Epidermal melanocyte (primary cell): ENCODE measurements around the gene GABRB2.
"Not testable (repeated sequence)": the region's sequence is repeated elsewhere in the genome, so short reads cannot be mapped to it uniquely, and the experiment has no call there.

Source experiments
- DNase-seq: peaks from one replicate; pipeline ENCODE4 v3.0.0; 2011; ENCODE audit warnings: low spot score; ENCODE audit not compliant: insufficient read length

Gene GABRB2

GRCh38 chr5:161546470-161547301 is at the start of gene GABRB2:
Gene GABRB2, minus strand, starts transcription at chr5:161546725. Its CDS starts 82 bp downstream, at chr5:161546643.
- no peak for DNase-seq

- DNase-seq, result no peak
Measured at GRCh38 chr5:161585798-161586197, 39.3 kb upstream of the GABRB2 start.

- DNase-seq, result no peak
Measured at GRCh38 chr5:161580621-161581020, 34.1 kb upstream of the GABRB2 start.

GRCh38 chr5:161572914-161573313 is 26.4 kb upstream of the GABRB2 start:
- no peak for DNase-seq

GRCh38 chr5:161566081-161566480 is 19.6 kb upstream of the GABRB2 start:
- no peak for DNase-seq

GRCh38 chr5:161562446-161562845 is 15.9 kb upstream of the GABRB2 start:
- no peak for DNase-seq

GRCh38 chr5:161549106-161549505 is 2.6 kb upstream of the GABRB2 start:
- DNase-seq, result no peak

- no peak for DNase-seq
Measured at GRCh38 chr5:161548487-161549094, 2.1 kb upstream of the GABRB2 start.

GRCh38 chr5:161547738-161548486 is 1.4 kb upstream of the GABRB2 start:
- no peak for DNase-seq

- DNase-seq, result no peak
Measured at GRCh38 chr5:161547406-161547737, 847 bp upstream of the GABRB2 start.

- DNase-seq, result no peak
Measured at GRCh38 chr5:161546095-161546469, 443 bp downstream of the GABRB2 start.

GRCh38 chr5:161545344-161546094 is 1.0 kb downstream of the GABRB2 start:
- DNase-seq, result no peak

- DNase-seq, result no peak
Measured at GRCh38 chr5:161544350-161544765, 2.2 kb downstream of the GABRB2 start.

- DNase-seq, result no peak
Measured at GRCh38 chr5:161539016-161539415, 7.5 kb downstream of the GABRB2 start.

- DNase-seq, result no peak
Measured at GRCh38 chr5:161535762-161536161, 10.8 kb downstream of the GABRB2 start.

GRCh38 chr5:161530700-161531099 is 15.8 kb downstream of the GABRB2 start:
- no peak for DNase-seq

- DNase-seq, result no peak
Measured at GRCh38 chr5:161513942-161514341, 32.6 kb downstream of the GABRB2 start.

GRCh38 chr5:161507591-161507990 is 38.9 kb downstream of the GABRB2 start:
- no peak for DNase-seq

GRCh38 chr5:161505160-161505559 is 41.4 kb downstream of the GABRB2 start:
- not testable (repeated sequence) for DNase-seq

GRCh38 chr5:161498531-161498930 is 48.0 kb downstream of the GABRB2 start:
- no peak for DNase-seq

GRCh38 chr5:161483721-161484120 is 62.8 kb downstream of the GABRB2 start:
- DNase-seq, result no peak

GRCh38 chr5:161481922-161482321 is 64.6 kb downstream of the GABRB2 start:
- DNase-seq, result no peak
